HepG2 (cell line): ENCODE measurements around the gene OPRM1. TPM values are rescaled to one million over a fixed set of nuclear protein-coding genes. Genes with fewer than 3 reads are reported as not detected.

Experiments
- DDIT3 ChIP-seq: sonication (generic); formaldehyde crosslinking; IDR thresholded peaks from 2 replicates; pipeline ENCODE4 v1.4.0; 2020; ENCODE audit warnings: mild to moderate bottlenecking, missing genetic modification reagents
- IRX3 ChIP-seq: sonication (generic); formaldehyde crosslinking; IDR thresholded peaks from 2 replicates; pipeline ENCODE4 v1.8.1; 2023; ENCODE audit warnings: mild to moderate bottlenecking, low read depth, missing genetic modification reagents, borderline replicate concordance
- RBM39 ChIP-seq: fragments of 200-400 bp; formaldehyde crosslinking; IDR thresholded peaks from one replicate; pipeline ENCODE4 v1.6.1; 2018; ENCODE audit warnings: antibody characterized with exemption, mild to moderate bottlenecking, low read depth, low read length; ENCODE audit not compliant: poor library complexity, severe bottlenecking
- ZBTB1 ChIP-seq: sonication (generic); formaldehyde crosslinking; IDR thresholded peaks from 2 replicates; pipeline ENCODE4 v1.4.0; 2020; ENCODE audit warnings: missing genetic modification reagents, borderline replicate concordance
- ZNF414 ChIP-seq: sonication (generic); formaldehyde crosslinking; IDR thresholded peaks from 2 replicates; pipeline ENCODE4 v1.5.0; 2020; ENCODE audit warnings: missing genetic modification reagents
- polyA plus RNA-seq, 8 experiments: library from polyadenylated mRNA; depleted of rRNA in 3 of 8; stranded (reverse) in 7 of 8; unstranded in 1 of 8; fragments of >200 nt; fragmentation: Illumina TruSeq in 4 of 8; extraction: Trizol in 4 of 8; gene quantifications; 2 replicates each; pipeline versions ENCODE4 v1.2.1 to v1.2.3, GENCODE V29; 2011 to 2016; ENCODE audit warnings: low read depth in 4 of 8, missing spikeins in 1 of 8, mixed read lengths in 1 of 8; ENCODE audit not compliant: insufficient read depth in 1 of 8
- total RNA-seq, 5 experiments: library from RNA; depleted of rRNA; stranded (reverse); fragments of >200 nt; fragmentation: Illumina TruSeq; extraction: Trizol; gene quantifications; 2 replicates each; pipeline ENCODE4 v1.2.3, GENCODE V29; 2016; ENCODE audit warnings: low read depth in 1 of 5
- TF ChIP-seq, protein P1 (sequence below), 2 experiments: sonication (generic) in 1 of 2; formaldehyde crosslinking in 1 of 2; IDR thresholded peaks; 2 replicates each; pipeline versions ENCODE4 v1.6.1 to v1.9.0; 2014 to 2022; ENCODE audit warnings: antibody characterized with exemption in 1 of 2, borderline replicate concordance in 1 of 2, inconsistent platforms in 1 of 2, low read depth in 1 of 2, missing genetic modification reagents in 1 of 2

Gene OPRM1
- total and polyA plus RNA-seq, 2 of the 13 experiments (the other 11 are each of a cell fraction or from before 2014, with no cell fraction given): not detected

DNA sequence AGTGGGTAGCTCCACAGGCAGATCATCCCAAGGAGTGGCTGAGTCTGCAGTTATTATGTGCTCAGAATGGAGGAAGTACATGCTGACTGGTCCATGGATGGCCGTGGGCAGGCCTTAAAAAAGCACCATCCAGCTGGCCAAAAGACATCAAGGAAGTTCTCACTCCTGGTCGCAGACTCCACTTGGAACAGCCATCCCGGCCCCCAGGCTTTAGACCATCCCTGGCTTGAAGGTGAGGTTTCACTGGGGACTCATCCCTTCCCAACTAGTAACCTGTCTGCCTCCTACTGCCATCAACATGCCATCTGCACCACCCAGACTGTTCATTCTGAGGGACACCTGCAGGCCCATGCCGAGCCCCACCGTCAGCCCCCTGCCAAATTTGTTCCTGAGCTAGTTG, 36.1 kb upstream of the OPRM1 start (continued):
- TF ChIP-seq RBM39: no peak
- TF ChIP-seq ZBTB1 (CRISPR knock-in tag): no peak
- TF ChIP-seq, protein P1, sequence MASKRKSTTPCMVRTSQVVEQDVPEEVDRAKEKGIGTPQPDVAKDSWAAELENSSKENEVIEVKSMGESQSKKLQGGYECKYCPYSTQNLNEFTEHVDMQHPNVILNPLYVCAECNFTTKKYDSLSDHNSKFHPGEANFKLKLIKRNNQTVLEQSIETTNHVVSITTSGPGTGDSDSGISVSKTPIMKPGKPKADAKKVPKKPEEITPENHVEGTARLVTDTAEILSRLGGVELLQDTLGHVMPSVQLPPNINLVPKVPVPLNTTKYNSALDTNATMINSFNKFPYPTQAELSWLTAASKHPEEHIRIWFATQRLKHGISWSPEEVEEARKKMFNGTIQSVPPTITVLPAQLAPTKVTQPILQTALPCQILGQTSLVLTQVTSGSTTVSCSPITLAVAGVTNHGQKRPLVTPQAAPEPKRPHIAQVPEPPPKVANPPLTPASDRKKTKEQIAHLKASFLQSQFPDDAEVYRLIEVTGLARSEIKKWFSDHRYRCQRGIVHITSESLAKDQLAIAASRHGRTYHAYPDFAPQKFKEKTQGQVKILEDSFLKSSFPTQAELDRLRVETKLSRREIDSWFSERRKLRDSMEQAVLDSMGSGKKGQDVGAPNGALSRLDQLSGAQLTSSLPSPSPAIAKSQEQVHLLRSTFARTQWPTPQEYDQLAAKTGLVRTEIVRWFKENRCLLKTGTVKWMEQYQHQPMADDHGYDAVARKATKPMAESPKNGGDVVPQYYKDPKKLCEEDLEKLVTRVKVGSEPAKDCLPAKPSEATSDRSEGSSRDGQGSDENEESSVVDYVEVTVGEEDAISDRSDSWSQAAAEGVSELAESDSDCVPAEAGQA (IDR thresholded peaks at IDR 0.05; ENCODE audit: low read depth): no peak
- TF ChIP-seq, protein P1 (CRISPR knock-in tag; IDR thresholded peaks at IDR 0.05; ENCODE audit: borderline replicate concordance): no peak
- TF ChIP-seq DDIT3 (CRISPR knock-in tag): no peak
- TF ChIP-seq ZNF414 (CRISPR knock-in tag): no peak
- TF ChIP-seq IRX3 (CRISPR knock-in tag): no peak
